Endothelial cell of umbilical vein (primary cell): ENCODE measurements around the gene ABCA9. TPM values are rescaled to one million over a fixed set of nuclear protein-coding genes. Genes with fewer than 3 reads are reported as not detected.

Experiments used
- BruUV-seq: library from RNA; stranded (reverse); fragments of 400-500 nt; replicated peaks from 2 replicates; lab custom pipeline; 2021; lab: Mats Ljungman, UMichigan
- CTCF ChIA-PET: fragments of 300-600, 350-600 bp; sonication (Branson Sonifier 250); formaldehyde crosslinking; loops from one replicate; lab custom pipeline; 2021; ENCODE audit warnings: antibody characterized with exemption, inconsistent platforms; lab: Charles Lee
- POLR2A ChIA-PET: fragments of 300-600, 350-600 bp; sonication (Branson Sonifier 250); formaldehyde crosslinking; loops from one replicate; lab custom pipeline; 2021; ENCODE audit warnings: antibody characterized with exemption, inconsistent platforms; lab: Charles Lee
- DNase-seq: peaks from one replicate; pipeline ENCODE4 v3.0.0-alpha.2; 2011; ENCODE audit warnings: low read depth, low spot score
- FAIRE-seq: peaks from 2 replicates; lab custom pipeline; 2011; peaks lifted over from hg19 to GRCh38; lab: Jason Lieb, UNC
- H2AFZ ChIP-seq: 2 replicates; pipeline ENCODE4 v1.6.0; 2012; ENCODE audit warnings: low read depth, low read length, control low read depth, inconsistent platforms
- H3K27ac ChIP-seq: 2 replicates; pipeline ENCODE4 v1.5.1; 2011; ENCODE audit warnings: low read depth, mild to moderate bottlenecking, control low read depth, low read length, moderate library complexity; ENCODE audit not compliant: insufficient read depth
- H3K27me3 ChIP-seq, 2 experiments: 2 replicates each; pipeline versions ENCODE4 v1.6.0 to v1.6.1; 2011; ENCODE audit warnings: low read length in 2 of 2, mixed read lengths in 1 of 2; ENCODE audit not compliant: control insufficient read depth in 2 of 2, insufficient read depth in 2 of 2
- H3K36me3 ChIP-seq, 2 experiments: 2 replicates in 1 of 2; 3 replicates in 1 of 2; pipeline ENCODE4 v1.5.1; 2011; ENCODE audit warnings: low read length in 2 of 2, mild to moderate bottlenecking in 1 of 2, moderate library complexity in 1 of 2; ENCODE audit not compliant: control insufficient read depth in 2 of 2, insufficient read depth in 2 of 2; ENCODE audit errors: extremely low read depth in 1 of 2
- H3K4me1 ChIP-seq: 3 replicates; pipeline ENCODE4 v1.5.1; 2011; ENCODE audit warnings: mild to moderate bottlenecking, low read length; ENCODE audit not compliant: control insufficient read depth, insufficient read depth; ENCODE audit errors: extremely low read depth
- H3K4me2 ChIP-seq: 2 replicates; pipeline ENCODE4 v1.6.1; 2011; ENCODE audit warnings: low read length, control low read depth, mixed read lengths; ENCODE audit not compliant: insufficient read depth
- H3K4me3 ChIP-seq, 3 experiments: fragments of 200-600 bp in 1 of 3; sonication (generic), shearing (Covaris generic) in 1 of 3; replicated peaks in 1 of 3; 2 replicates each; pipeline ENCODE4 v1.5.1; 2011 to 2016; ENCODE audit warnings: control low read depth in 3 of 3, low read length in 3 of 3, mild to moderate bottlenecking in 2 of 3, inconsistent platforms in 1 of 3, low read depth in 1 of 3, moderate library complexity in 1 of 3; ENCODE audit not compliant: insufficient read depth in 1 of 3
- H3K79me2 ChIP-seq: 2 replicates; pipeline ENCODE4 v1.6.0; 2012; ENCODE audit warnings: low read length, inconsistent platforms; ENCODE audit not compliant: control insufficient read depth, insufficient read depth
- H3K9ac ChIP-seq: replicated peaks from 2 replicates; pipeline ENCODE3; 2011; ENCODE audit warnings: low read length, control low read depth; ENCODE audit not compliant: insufficient read depth; ENCODE audit errors: extremely low read depth
- H3K9me1 ChIP-seq: replicated peaks from 3 replicates; pipeline ENCODE4 v1.6.0; 2011; ENCODE audit warnings: mild to moderate bottlenecking, low read length; ENCODE audit not compliant: control insufficient read depth, insufficient read depth; ENCODE audit errors: extremely low read depth
- H3K9me3 ChIP-seq: replicated peaks from 2 replicates; pipeline ENCODE4 v1.5.1; 2012; ENCODE audit warnings: low read length, inconsistent platforms; ENCODE audit not compliant: control insufficient read depth, insufficient read depth
- H4K20me1 ChIP-seq: replicated peaks from 2 replicates; pipeline ENCODE3; 2011; ENCODE audit warnings: mild to moderate bottlenecking, low read length; ENCODE audit not compliant: control insufficient read depth, insufficient read depth; ENCODE audit errors: extremely low read depth
- EZH2 ChIP-seq: IDR thresholded peaks from 2 replicates; pipeline ENCODE4 v1.6.1; 2012; ENCODE audit warnings: borderline replicate concordance, low read depth, mild to moderate bottlenecking, moderate library complexity, low read length, inconsistent platforms; ENCODE audit not compliant: severe bottlenecking
- FOS ChIP-seq: IDR thresholded peaks from 2 replicates; pipeline ENCODE4 v1.6.1; 2011; ENCODE audit warnings: mild to moderate bottlenecking, low read length, moderate library complexity, borderline replicate concordance; ENCODE audit not compliant: insufficient read depth
- GATA2 ChIP-seq: IDR thresholded peaks from 2 replicates; pipeline ENCODE4 v1.7.0; 2011; ENCODE audit warnings: low read depth, mild to moderate bottlenecking, moderate library complexity, mixed read lengths, low read length; ENCODE audit not compliant: insufficient read length, insufficient read depth
- JUN ChIP-seq: IDR thresholded peaks from 2 replicates; pipeline ENCODE4 v1.6.1; 2011; ENCODE audit warnings: borderline replicate concordance, low read depth; ENCODE audit not compliant: insufficient read length, insufficient read depth
- MAX ChIP-seq: IDR thresholded peaks from 2 replicates; pipeline ENCODE4 v1.6.1; 2011; ENCODE audit not compliant: insufficient read depth, insufficient read length
- MYC ChIP-seq: IDR thresholded peaks from one replicate; pipeline ENCODE4 v1.6.1; 2011; ENCODE audit warnings: mild to moderate bottlenecking, low read depth, low read length
- POLR2A ChIP-seq: IDR thresholded peaks from 2 replicates; pipeline ENCODE4 v1.6.1; 2012; ENCODE audit warnings: low read depth, mild to moderate bottlenecking, control low read depth, low read length
- POLR2AphosphoS5 ChIP-seq: IDR thresholded peaks from 2 replicates; pipeline ENCODE4 v1.6.1; 2012; ENCODE audit warnings: low read depth, mild to moderate bottlenecking, control low read depth, low read length, moderate library complexity; ENCODE audit not compliant: insufficient read depth
- dilution Hi-C: fragments of 300-500 bp; cut with MboI; formaldehyde crosslinking; loops from one replicate; pipeline ENCODE4 v1.15.0; 2019; ENCODE audit warnings: low sequenced_read_pairs; ENCODE audit not compliant: extremely low pct_ligation_motif_present
- intact Hi-C: fragments of 100-400 bp; cut with micrococcal nuclease; formaldehyde crosslinking; loops from one replicate; pipeline ENCODE4 v1.10.0; 2022
- polyA plus RNA-seq, 4 experiments: library from polyadenylated mRNA; depleted of rRNA in 3 of 4; stranded (reverse) in 3 of 4; unstranded in 1 of 4; fragments of >200 nt; gene quantifications; 2 replicates each; pipeline versions ENCODE4 v1.2.1 to v1.2.3, GENCODE V29; 2011 to 2012; ENCODE audit warnings: missing spikeins in 1 of 4
- total RNA-seq: library from RNA; stranded (reverse); gene quantifications from 2 replicates; pipeline ENCODE4 v1.2.3, GENCODE V29; 2021
- TF ChIP-seq, protein P1 (sequence below), 2 donors: IDR thresholded peaks; 1 replicate in 1 of 2; 2 replicates in 1 of 2; pipeline ENCODE4 v1.5.1; 2011; ENCODE audit warnings: low read length in 2 of 2, mild to moderate bottlenecking in 2 of 2, moderate library complexity in 2 of 2, control low read depth in 1 of 2, inconsistent platforms in 1 of 2, low read depth in 1 of 2; ENCODE audit not compliant: insufficient read depth in 1 of 2; ENCODE audit errors: extremely low read depth in 1 of 2

The ABCA9 gene
- total and polyA plus RNA-seq, 2 donors (not counting 3 experiments of a cell fraction or from before 2014, with no cell fraction given), result 2.7 to 7.7 TPM

- Histone ChIP-seq H2AFZ (no peak overlapping the region), H4K20me1 (no peaks in the 10 kb centered on the region), H3K27me3 (no peaks in the 10 kb centered on the region), H3K9me3 (no peaks in the 10 kb centered on the region), H3K27ac (no peak overlapping the region), H3K4me2 (no peak overlapping the region), H3K36me3 (no peaks in the 10 kb centered on the region), H3K4me3 (no peak overlapping the region), H3K4me1 (no peaks in the 10 kb centered on the region), H3K79me2 (no peaks in the 10 kb centered on the region), H3K9ac (no peak overlapping the region), H3K9me1 (no peaks in the 10 kb centered on the region)
- FAIRE-seq (no peak), DNase-seq (no peak)
- ChIA-PET POLR2A (no interaction called here), CTCF (interaction anchor here (1.5 to 4.0 kb wide), 4 partner anchors 14 to 197 kb away, joined by 4 to 24 read pairs (median 9); no protein-coding TSS in a partner anchor)
- BruUV-seq, result no TSS peak
- TF ChIP-seq GATA2 (no peak), EZH2 (no peak), POLR2A (no peak), MYC (no peak)
- dilution Hi-C loops, result no loop called here
- intact Hi-C loops, result no loop called here
Observed at GRCh38 chr17:68969101-68969500, 91.6 kb downstream of the ABCA9 start.

DNA sequence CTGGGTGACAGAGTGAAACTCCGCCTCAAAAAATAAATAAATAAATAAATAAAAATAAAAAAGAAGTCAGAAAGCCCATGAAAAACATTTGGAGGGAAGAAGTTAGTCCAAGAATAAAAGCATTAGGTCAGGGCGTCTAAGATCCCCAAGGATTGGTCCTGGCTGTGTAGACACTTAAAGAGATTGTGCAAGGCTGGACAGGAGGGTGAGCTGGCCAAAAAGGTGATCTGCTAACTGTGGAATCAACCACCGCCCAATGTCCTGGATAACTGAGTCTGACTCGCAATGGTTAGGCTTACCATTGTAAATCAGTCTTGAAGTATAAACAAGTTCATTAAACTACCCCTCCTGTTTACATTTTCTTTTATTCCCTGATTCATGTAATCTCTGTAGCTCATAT lies 96.8 kb downstream of the ABCA9 start:
- H3K4me2 ChIP-seq, result no peak overlapping the region
- H3K36me3 ChIP-seq, result no peaks in the 10 kb centered on the region
- H3K4me1 ChIP-seq, result no peaks in the 10 kb centered on the region
- ChIA-PET POLR2A (no interaction called here), CTCF (no interaction called here)
- no peaks in the 10 kb centered on the region for H3K79me2 ChIP-seq
- FAIRE-seq (no peak), DNase-seq (no peak)
- BruUV-seq, result no TSS peak
- H3K27me3 ChIP-seq, result no peaks in the 10 kb centered on the region
- H2AFZ ChIP-seq, result no peak overlapping the region
- intact Hi-C loops, result no loop called here
- H3K9ac ChIP-seq, result no peak overlapping the region
- H3K9me1 ChIP-seq, result no peaks in the 10 kb centered on the region
- no peaks in the 10 kb centered on the region for H3K9me3 ChIP-seq
- H3K4me3 ChIP-seq, result no peak overlapping the region
- dilution Hi-C loops, result no loop called here
- H3K27ac ChIP-seq, result no peak overlapping the region
- TF ChIP-seq POLR2A (no peak), GATA2 (no peak), JUN (no peak), EZH2 (no peak), FOS (no peak), POLR2AphosphoS5 (no peak), MYC (no peak), MAX (no peak)
- TF ChIP-seq, protein P1, sequence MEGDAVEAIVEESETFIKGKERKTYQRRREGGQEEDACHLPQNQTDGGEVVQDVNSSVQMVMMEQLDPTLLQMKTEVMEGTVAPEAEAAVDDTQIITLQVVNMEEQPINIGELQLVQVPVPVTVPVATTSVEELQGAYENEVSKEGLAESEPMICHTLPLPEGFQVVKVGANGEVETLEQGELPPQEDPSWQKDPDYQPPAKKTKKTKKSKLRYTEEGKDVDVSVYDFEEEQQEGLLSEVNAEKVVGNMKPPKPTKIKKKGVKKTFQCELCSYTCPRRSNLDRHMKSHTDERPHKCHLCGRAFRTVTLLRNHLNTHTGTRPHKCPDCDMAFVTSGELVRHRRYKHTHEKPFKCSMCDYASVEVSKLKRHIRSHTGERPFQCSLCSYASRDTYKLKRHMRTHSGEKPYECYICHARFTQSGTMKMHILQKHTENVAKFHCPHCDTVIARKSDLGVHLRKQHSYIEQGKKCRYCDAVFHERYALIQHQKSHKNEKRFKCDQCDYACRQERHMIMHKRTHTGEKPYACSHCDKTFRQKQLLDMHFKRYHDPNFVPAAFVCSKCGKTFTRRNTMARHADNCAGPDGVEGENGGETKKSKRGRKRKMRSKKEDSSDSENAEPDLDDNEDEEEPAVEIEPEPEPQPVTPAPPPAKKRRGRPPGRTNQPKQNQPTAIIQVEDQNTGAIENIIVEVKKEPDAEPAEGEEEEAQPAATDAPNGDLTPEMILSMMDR (IDR thresholded peaks at IDR 0.05; ENCODE audit: extremely low read depth in 1 of 2, insufficient read depth in 1 of 2, low read depth in 1 of 2, low read length in 2 of 2), result no peak
- no peaks in the 10 kb centered on the region for H4K20me1 ChIP-seq
